IPS DF 6.9 (cell line): ENCODE results near the gene CLDN15.
"Not testable (repeated sequence)": the region's sequence is repeated elsewhere in the genome, so short reads cannot be mapped to it uniquely, and the experiment has no call there.

Source experiments
- DNase-seq: peaks from one replicate; pipeline ENCODE4 v3.0.0-alpha.2; 2013; ENCODE audit warnings: low read depth, low spot score
- H3K27ac ChIP-seq: one replicate; pipeline ENCODE4 v1.5.1; 2013; ENCODE audit warnings: low read length, control low read depth
- H3K27me3 ChIP-seq: 2 replicates; pipeline ENCODE4 v1.6.1; 2013; ENCODE audit warnings: mild to moderate bottlenecking, low read length; ENCODE audit not compliant: control insufficient read depth, insufficient read depth
- H3K36me3 ChIP-seq: 2 replicates; pipeline ENCODE4 v1.6.1; 2013; ENCODE audit warnings: low read length; ENCODE audit not compliant: control insufficient read depth, insufficient read depth
- H3K4me1 ChIP-seq: 2 replicates; pipeline ENCODE4 v1.6.1; 2013; ENCODE audit warnings: low read length; ENCODE audit not compliant: control insufficient read depth, insufficient read depth
- H3K4me3 ChIP-seq: 2 replicates; pipeline ENCODE4 v1.5.1; 2013; ENCODE audit warnings: mild to moderate bottlenecking, low read length
- H3K9me3 ChIP-seq: 2 replicates; pipeline ENCODE4 v1.6.1; 2013; ENCODE audit warnings: low read length, inconsistent platforms; ENCODE audit not compliant: control insufficient read depth, insufficient read depth
- WGBS: extraction: QIAGEN DNeasy Blood & Tissue Kit; methylation state at CpG from one replicate; pipeline ENCODE4 v1.1.7; 2013; ENCODE audit warnings: mixed read lengths, missing lambda C conversion rate; ENCODE audit not compliant: insufficient read length, insufficient coverage; 5-methylcytosine and 5-hydroxymethylcytosine counted together

CLDN15 gene

DNA sequence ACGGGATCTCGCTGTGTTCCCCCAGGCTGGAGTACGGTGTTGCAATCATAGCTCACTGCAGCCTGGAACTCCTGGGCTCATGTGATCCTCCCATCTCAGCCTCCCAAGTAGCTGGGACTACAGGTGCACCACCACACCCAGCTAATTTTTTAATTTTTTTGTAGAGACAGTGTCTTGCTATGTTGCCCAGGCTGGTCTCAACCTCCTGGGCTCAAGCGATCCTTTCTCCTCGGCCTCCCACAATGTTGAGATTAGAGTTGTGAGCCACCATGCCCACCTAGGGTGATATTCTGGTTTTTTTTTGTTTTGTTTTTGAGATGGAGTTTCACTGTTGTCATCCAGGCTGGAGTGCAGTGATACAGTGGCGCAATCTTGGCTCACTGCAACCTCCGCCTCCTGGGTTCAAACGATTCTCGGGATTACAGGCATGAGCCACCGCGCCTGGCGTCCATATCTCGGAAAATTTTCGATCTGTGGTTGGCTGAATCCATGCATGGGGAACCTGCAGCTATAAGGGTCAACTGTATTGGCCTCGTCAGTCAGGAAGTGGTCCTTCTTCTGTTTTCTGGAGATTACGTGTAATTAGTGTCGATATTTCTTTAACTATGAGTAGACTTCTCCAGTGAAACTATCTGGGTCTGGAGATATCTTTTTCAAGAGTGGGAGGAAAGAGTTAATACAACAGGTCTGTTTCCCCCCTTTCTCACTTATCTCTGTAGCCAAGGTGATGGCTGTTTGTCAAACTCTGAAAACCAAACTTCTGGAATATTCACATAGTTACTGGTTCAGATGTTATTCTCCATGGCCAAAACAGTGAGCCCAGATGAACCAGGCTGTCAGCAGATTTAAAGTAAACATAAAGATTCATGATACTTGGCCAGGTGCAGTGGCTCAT, 28.3 kb upstream of the CLDN15 start:
- no peak overlapping the region for H3K27ac ChIP-seq

DNA sequence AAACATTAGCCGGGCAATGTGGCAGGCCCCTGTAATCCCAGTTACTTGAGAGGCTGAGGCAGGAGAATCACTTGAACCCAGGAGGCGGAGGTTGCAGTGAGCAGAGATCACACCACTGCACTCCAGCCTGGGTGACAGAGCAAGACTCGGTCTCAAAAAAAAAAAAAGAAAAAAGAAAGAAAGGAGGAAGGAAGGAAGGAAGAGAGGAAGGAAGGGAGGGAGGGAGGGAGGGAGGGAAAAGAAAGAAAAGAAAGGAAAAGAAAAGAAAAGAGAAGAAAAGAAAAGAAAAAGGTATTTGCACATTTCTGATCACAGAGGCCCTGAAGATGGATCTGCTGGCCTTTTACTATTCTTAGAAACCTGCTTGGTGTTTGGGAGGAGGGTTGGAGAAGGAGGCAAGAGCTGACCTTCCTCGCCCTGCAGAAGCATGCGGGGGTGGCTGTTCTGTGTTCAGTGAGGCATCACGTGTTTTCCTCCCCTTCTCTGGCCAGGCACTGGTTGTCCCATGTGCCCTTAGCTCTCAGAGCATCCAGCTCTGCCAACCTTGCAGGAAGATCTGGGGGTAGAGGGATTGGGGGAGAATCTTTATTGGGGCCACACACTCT, 26.6 kb upstream of the CLDN15 start:
- not testable (repeated sequence) for H3K4me3 ChIP-seq, H3K27me3 ChIP-seq, H3K36me3 ChIP-seq, H3K9me3 ChIP-seq, H3K27ac ChIP-seq, DNase-seq, H3K4me1 ChIP-seq
- WGBS: no CpG with 5 or more reads among the region's 6 CpGs

More for the DNA sequence above, 28.3 kb upstream of the CLDN15 start:
- H3K27me3 ChIP-seq: no peaks in the 10 kb centered on the region
- no peak for DNase-seq
- H3K36me3 ChIP-seq: no peaks in the 10 kb centered on the region
- H3K4me3 ChIP-seq: no peak overlapping the region
- no CpG with 5 or more reads among the region's 17 CpGs for WGBS
- H3K4me1 ChIP-seq: no peaks in the 10 kb centered on the region
- H3K9me3 ChIP-seq: no peaks in the 10 kb centered on the region

DNA sequence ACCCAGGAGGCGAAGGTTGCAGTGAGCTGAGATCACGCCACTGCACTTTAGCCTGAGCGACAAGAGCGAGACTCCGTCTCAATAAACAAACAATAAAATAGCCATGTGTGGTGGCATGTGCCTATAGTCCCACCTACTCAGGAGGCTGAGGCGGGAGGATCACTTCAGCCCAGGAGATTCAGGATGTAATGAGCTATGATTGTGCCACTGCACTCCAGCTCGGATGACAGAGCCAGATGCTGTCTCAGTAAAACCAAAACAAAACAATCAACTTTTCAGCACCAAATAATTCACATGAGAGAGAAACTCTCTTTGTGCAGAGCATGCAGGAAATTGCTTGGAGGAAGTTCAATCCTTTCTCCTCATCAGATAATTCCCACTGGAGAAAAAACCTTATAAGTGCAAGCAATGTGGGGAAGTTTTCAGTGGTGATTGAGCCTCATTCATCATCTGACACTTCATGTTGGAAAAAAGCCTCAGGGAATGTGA, 20.7 kb upstream of the CLDN15 start:
- no peaks in the 10 kb centered on the region; the same call in 1 of the 2 replicates for H3K27me3 ChIP-seq
- H3K4me1 ChIP-seq: no peaks in the 10 kb centered on the region
- no CpG with 5 or more reads among the region's 7 CpGs for WGBS
- H3K27ac ChIP-seq: no peak overlapping the region
- no peak overlapping the region for H3K4me3 ChIP-seq
- no peak for DNase-seq
- no peaks in the 10 kb centered on the region for H3K9me3 ChIP-seq
- H3K36me3 ChIP-seq: no peaks in the 10 kb centered on the region

DNA sequence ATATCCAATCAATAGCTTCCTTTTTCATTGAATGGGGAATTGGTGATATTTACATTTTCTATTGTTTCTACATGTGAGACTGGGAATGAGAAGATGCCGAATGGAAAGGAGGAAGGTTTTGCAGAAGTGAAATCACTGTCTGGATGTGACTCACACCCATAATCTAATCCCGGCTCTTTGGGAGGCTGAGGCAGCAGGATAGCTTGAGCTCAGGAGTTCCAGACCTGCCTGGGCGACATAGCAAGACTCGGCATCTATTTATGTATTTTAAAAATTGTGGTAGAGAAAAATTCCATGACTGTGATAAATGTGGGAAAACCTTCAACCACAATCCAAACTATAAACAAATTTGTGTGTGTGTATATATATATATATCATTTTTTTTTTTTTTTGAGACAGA, 18.2 kb upstream of the CLDN15 start:
- WGBS: no CpG with 5 or more reads among the region's 4 CpGs
- Histone ChIP-seq H3K27me3 (no peaks in the 10 kb centered on the region; the same call in 1 of the 2 replicates), H3K9me3 (no peaks in the 10 kb centered on the region), H3K4me3 (no peak overlapping the region), H3K27ac (no peak overlapping the region), H3K36me3 (no peaks in the 10 kb centered on the region), H3K4me1 (peaks cover 2% of the 10 kb centered on the region; the same call in 1 of the 2 replicates)
- DNase-seq: no peak

DNA sequence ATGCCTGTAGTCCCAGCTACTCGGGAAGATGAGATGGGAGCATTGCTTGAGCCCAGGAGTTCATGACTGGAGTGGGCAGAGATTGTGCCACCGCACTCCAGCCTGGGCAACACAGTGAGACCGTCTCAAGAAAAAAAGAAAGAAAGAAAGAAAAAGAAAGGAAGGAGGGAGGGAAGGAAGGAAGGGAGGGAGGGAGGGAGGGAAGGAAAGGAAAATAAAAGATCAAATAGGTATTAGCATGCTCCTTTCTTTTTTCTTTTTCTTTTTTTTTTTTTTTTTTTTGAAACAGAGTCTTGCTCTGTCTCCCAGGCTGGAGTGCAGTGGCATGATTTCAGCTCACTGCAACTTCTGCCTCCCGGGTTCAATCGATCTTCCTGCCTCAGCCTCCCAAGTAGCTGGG, 15.6 kb upstream of the CLDN15 start:
- H3K36me3 ChIP-seq, H3K4me1 ChIP-seq, H3K9me3 ChIP-seq, H3K27me3 ChIP-seq, H3K4me3 ChIP-seq, DNase-seq, H3K27ac ChIP-seq: not testable (repeated sequence)
- no CpG with 5 or more reads among the region's 5 CpGs for WGBS

DNA sequence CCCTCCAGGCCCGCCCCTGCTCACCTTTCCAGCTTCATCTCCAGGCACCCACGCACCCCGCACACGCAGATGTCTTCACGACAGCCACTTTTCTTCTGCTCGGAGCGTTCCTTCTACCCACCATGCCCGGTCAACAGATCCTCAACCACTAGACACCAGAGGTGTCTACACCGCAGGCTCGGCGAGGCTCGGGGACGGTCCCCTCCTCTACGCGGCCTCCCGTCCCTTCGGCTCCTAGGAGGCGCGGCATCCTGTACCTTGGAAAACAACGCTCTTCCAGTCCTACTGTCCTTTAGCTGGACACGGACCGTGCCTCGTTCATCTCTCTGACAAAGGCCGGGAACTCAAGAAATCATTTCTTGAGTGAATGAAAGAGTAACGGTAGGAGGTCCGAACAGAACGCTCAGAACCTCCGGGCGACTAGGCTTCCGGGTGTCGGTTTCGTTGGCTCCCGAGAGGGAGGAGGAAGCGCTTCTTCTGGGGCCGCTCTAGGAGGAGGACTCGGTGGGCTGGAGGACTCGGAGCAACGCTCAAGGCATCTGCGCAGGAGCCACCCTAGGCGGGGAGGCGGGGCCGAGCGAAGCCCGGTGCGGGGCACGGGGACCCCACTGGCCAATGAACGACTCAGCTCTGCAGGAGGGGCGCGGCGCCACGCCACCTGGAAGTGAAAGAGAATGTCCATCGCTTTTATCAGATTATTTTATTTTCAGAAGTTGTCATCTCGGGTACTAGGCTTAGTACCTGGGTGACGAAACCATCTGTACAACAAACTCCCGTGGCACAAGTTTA, 14.5 kb upstream of the CLDN15 start:
- H3K27ac ChIP-seq: no peak overlapping the region
- DNase-seq: peak; percentile 94

DNA sequence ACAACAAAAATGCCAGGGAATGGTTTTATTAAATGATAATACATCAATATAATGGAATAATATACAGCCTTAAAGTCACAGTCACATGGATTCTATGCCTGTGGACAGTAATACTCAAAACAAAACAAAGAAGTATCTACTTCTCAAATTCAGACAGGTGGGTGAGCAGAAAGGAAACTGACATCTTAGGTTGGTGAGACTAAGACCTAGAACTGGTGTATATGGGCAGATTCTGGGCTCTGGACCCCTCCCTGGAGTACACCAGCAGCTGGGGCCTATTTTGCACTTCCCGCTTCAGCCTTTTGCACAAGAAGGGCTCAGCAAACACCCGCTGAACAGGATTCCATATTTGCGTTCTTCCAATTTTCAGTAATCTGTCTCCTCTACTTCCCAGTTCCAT, 12.7 kb upstream of the CLDN15 start:
- no peak for DNase-seq
- no peak overlapping the region for H3K4me3 ChIP-seq
- H3K36me3 ChIP-seq: no peaks in the 10 kb centered on the region
- H3K27me3 ChIP-seq: no peaks in the 10 kb centered on the region
- WGBS: no CpG with 5 or more reads among the region's 3 CpGs
- H3K4me1 ChIP-seq: peaks cover 2% of the 10 kb centered on the region; the same call in 1 of the 2 replicates
- no peaks in the 10 kb centered on the region for H3K9me3 ChIP-seq
- no peak overlapping the region for H3K27ac ChIP-seq

More for the DNA sequence above, 14.5 kb upstream of the CLDN15 start:
- no peaks in the 10 kb centered on the region; the same call in 1 of the 2 replicates for H3K27me3 ChIP-seq
- no CpG with 5 or more reads among the region's 55 CpGs for WGBS
- peak overlapping the region; percentile 98 for H3K4me3 ChIP-seq
- no peaks in the 10 kb centered on the region for H3K36me3 ChIP-seq
- H3K4me1 ChIP-seq: peaks cover 2% of the 10 kb centered on the region; the same call in 1 of the 2 replicates
- no peaks in the 10 kb centered on the region for H3K9me3 ChIP-seq

DNA sequence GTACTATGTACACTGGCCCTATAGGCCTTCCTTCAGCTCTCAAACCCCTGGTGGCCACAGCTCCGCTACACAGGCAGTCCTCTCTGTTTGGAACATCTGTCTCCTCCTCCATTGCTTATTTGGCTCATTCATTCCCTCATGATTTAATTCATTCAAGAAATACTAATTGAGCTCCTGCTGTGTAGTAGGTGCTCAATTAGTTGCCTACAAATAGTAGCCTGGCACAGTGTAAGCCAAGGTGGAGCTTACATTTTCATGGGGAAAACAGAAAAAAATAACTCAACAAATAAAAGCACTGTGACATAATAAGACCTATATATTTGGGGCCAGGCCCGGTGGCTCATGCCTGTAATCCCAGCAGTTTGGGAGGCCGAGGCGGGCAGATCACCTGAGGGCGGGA, 10.7 kb upstream of the CLDN15 start:
- no CpG with 5 or more reads among the region's 5 CpGs for WGBS
- Histone ChIP-seq H3K27ac (no peak overlapping the region), H3K4me1 (peaks cover 4% of the 10 kb centered on the region; the same call in 1 of the 2 replicates), H3K9me3 (no peaks in the 10 kb centered on the region), H3K36me3 (no peaks in the 10 kb centered on the region), H3K27me3 (no peaks in the 10 kb centered on the region), H3K4me3 (no peak overlapping the region)
- DNase-seq: no peak

DNA sequence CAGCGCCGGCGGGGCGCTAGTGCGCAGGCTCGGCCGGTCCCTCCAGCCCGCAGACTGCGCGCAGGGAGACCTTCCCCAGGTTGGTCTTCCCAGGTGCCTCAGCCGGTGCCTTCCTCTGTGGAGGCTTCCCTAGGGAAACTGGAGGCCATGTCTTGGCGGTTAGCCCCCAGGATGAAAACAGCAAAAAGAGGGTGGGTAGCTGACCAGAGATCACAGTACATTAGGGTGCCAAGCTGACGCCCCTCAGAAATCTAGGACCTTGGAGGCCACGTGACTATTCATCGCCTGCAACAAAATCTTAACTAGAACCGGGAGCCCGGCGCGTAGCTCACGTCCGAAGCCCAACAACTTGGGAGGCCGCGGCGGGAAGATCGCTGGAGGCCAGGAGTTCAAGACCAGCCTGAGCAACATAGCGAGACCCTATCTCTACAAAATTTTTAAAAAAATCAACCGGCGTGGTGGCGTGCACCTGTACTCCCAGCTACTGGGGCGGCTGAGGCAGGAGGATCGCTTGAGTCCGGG, 7.6 kb upstream of the CLDN15 start:
- no CpG with 5 or more reads among the region's 32 CpGs for WGBS
- no peaks in the 10 kb centered on the region for H3K9me3 ChIP-seq
- peak overlapping the region; percentile 76; the same call in 1 of the 2 replicates for H3K4me3 ChIP-seq
- H3K27ac ChIP-seq: no peak overlapping the region
- H3K27me3 ChIP-seq: no peaks in the 10 kb centered on the region
- H3K36me3 ChIP-seq: 0 out of 2 replicates have a peak, but pooled peaks cover under 1% of the 10 kb centered on the region
- no peak for DNase-seq
- peaks cover 2% of the 10 kb centered on the region; the same call in 1 of the 2 replicates for H3K4me1 ChIP-seq
